SK-N-SH treated with all-trans-retinoic acid at 6 μM for 48 hours (cell line): ENCODE results near the gene KCNMB2.

ENCODE experiments used
- BACH2 ChIP-seq: fragments of 250-450 bp; sonication (Bioruptor Pico); IDR thresholded peaks from 2 replicates; pipeline ENCODE4 v1.9.0; 2021; ENCODE audit warnings: mild to moderate bottlenecking, borderline replicate concordance
- CREB5 ChIP-seq: fragments of 250-450 bp; sonication (Bioruptor Pico); IDR thresholded peaks from 2 replicates; pipeline ENCODE4 v1.5.1; 2020; ENCODE audit warnings: low read depth, mild to moderate bottlenecking, moderate library complexity
- CSDC2 ChIP-seq: fragments of 250-450 bp; sonication (Bioruptor Pico); IDR thresholded peaks from 2 replicates; pipeline ENCODE4 v1.5.0; 2020; ENCODE audit warnings: mild to moderate bottlenecking, moderate library complexity
- ESRRG ChIP-seq: fragments of 250-450 bp; sonication (Bioruptor Pico); IDR thresholded peaks from 2 replicates; pipeline ENCODE4 v1.6.1; 2021; ENCODE audit warnings: mild to moderate bottlenecking
- ISL1 ChIP-seq: fragments of 250-450 bp; sonication (Bioruptor Pico); IDR thresholded peaks from 2 replicates; pipeline ENCODE4 v2.1.2; 2022; ENCODE audit warnings: mild to moderate bottlenecking, moderate library complexity
- PATZ1 ChIP-seq: fragments of 250-450 bp; sonication (Bioruptor Pico); IDR thresholded peaks from 2 replicates; pipeline ENCODE4 v1.8.0; 2020; ENCODE audit warnings: mild to moderate bottlenecking, moderate library complexity, borderline replicate concordance
- POU6F1 ChIP-seq: fragments of 250-450 bp; sonication (Bioruptor Pico); IDR thresholded peaks from 2 replicates; pipeline ENCODE4 v1.8.0; 2021; ENCODE audit warnings: low read depth, mild to moderate bottlenecking, moderate library complexity, borderline replicate concordance
- RARB ChIP-seq: fragments of 250-450 bp; sonication (Bioruptor Pico); IDR thresholded peaks from 2 replicates; pipeline ENCODE4 v1.8.0; 2021; ENCODE audit warnings: mild to moderate bottlenecking, moderate library complexity
- TOX ChIP-seq: fragments of 250-450 bp; sonication (Bioruptor Pico); IDR thresholded peaks from 2 replicates; pipeline ENCODE4 v1.8.0; 2021; ENCODE audit warnings: mild to moderate bottlenecking, moderate library complexity, borderline replicate concordance
- ZC3H10 ChIP-seq: fragments of 250-450 bp; sonication (Bioruptor Pico); IDR thresholded peaks from 2 replicates; pipeline ENCODE4 v1.5.1; 2021; ENCODE audit warnings: mild to moderate bottlenecking, moderate library complexity
- ZFP3 ChIP-seq: fragments of 250-450 bp; sonication (Bioruptor Pico); IDR thresholded peaks from 2 replicates; pipeline ENCODE4 v1.5.0; 2020; ENCODE audit warnings: mild to moderate bottlenecking, moderate library complexity
- ZNF565 ChIP-seq: fragments of 450-650 bp; formaldehyde crosslinking; conservative IDR thresholded peaks from 2 replicates; pipeline ENCODE4 v1.5.0; 2020; ENCODE audit warnings: low read depth, mild to moderate bottlenecking, moderate library complexity

GRCh38 chr3:178706411-178706810, 170.2 kb downstream of the KCNMB2 start:
- TF ChIP-seq ISL1 (CRISPR knock-in tag) (no peak), CSDC2 (CRISPR knock-in tag) (no peak), CREB5 (CRISPR knock-in tag) (no peak), PATZ1 (CRISPR knock-in tag) (no peak), TOX (CRISPR knock-in tag) (no peak), ZNF565 (CRISPR knock-in tag) (no peak), ZC3H10 (CRISPR knock-in tag) (no peak), POU6F1 (CRISPR knock-in tag) (no peak), ZFP3 (CRISPR knock-in tag) (no peak), RARB (CRISPR knock-in tag) (no peak), ESRRG (no peak), BACH2 (no peak)
